HepG2 (cell line): ENCODE measurements around the gene PIK3R5. TPM values are rescaled to one million over a fixed set of nuclear protein-coding genes. Genes with fewer than 3 reads are reported as not detected.

Experiments used
- ATAC-seq: fragments of 200-7000 bp; cut with Tn5 transposase; 3 replicates; pipeline ENCODE4 v1.9.1; 2020; ENCODE audit warnings: mild to moderate bottlenecking, moderate library complexity
- BruUV-seq: library from RNA; stranded (reverse); fragments of 400-500 nt; replicated peaks from 2 replicates; lab custom pipeline; 2021; lab: Mats Ljungman, UMichigan
- CTCF ChIA-PET: fragments of 300-600 bp; formaldehyde crosslinking; extraction: SDS; loops from one replicate; lab custom pipeline; 2021; ENCODE audit warnings: low total read pairs, inconsistent platforms, low intra/inter-chr PET ratio; lab: Yijun Ruan, JAX
- POLR2A ChIA-PET: fragments of 350-600 bp; sonication (Branson Sonifier 250); formaldehyde crosslinking; loops from one replicate; lab custom pipeline; 2020; ENCODE audit warnings: antibody characterized with exemption, inconsistent platforms; lab: Yijun Ruan, JAX
- DNase-seq: peaks from one replicate; pipeline ENCODE4 v3.0.0-alpha.2; 2015; ENCODE audit warnings: low spot score
- FAIRE-seq: peaks from 3 replicates; lab custom pipeline; 2011; peaks lifted over from hg19 to GRCh38; lab: Jason Lieb, UNC
- H2AFZ ChIP-seq: one replicate; pipeline ENCODE4 v1.6.1; 2011; ENCODE audit warnings: low read length, inconsistent platforms
- H3K27ac ChIP-seq: fragments of 300-600 bp; 3 replicates; pipeline ENCODE4 v1.8.0; 2011; ENCODE audit warnings: mixed run types, mild to moderate bottlenecking, mixed read lengths, low read length, inconsistent platforms; ENCODE audit not compliant: insufficient read depth; ENCODE audit errors: extremely low read length
- H3K27me3 ChIP-seq, 2 experiments: fragments of 200-600 bp in 1 of 2; 2 replicates in 1 of 2; 3 replicates in 1 of 2; pipeline versions ENCODE4 v1.6.0 to v1.8.0; 2011; ENCODE audit warnings: low read length in 2 of 2, mild to moderate bottlenecking in 2 of 2, moderate library complexity in 2 of 2, inconsistent platforms in 1 of 2; ENCODE audit not compliant: insufficient read depth in 2 of 2, control insufficient read depth in 1 of 2
- H3K36me3 ChIP-seq, 2 experiments: fragments of 200-600 bp in 1 of 2; replicated peaks in 1 of 2; 2 replicates in 1 of 2; 3 replicates in 1 of 2; pipeline versions ENCODE4 v1.5.1 to v1.8.0; 2011; ENCODE audit warnings: low read length in 2 of 2, inconsistent platforms in 1 of 2; ENCODE audit not compliant: insufficient read depth in 2 of 2, control insufficient read depth in 1 of 2
- H3K4me1 ChIP-seq: 2 replicates; pipeline ENCODE4 v1.5.1; 2012; ENCODE audit warnings: low read length, inconsistent platforms; ENCODE audit not compliant: insufficient read depth
- H3K4me2 ChIP-seq: 2 replicates; pipeline ENCODE4 v1.6.0; 2011; ENCODE audit warnings: low read depth, low read length, inconsistent platforms
- H3K4me3 ChIP-seq, 3 experiments: fragments of 200-600 bp in 1 of 3; sonication (generic), shearing (Covaris generic) in 1 of 3; replicated peaks in 1 of 3; 2 replicates each; pipeline ENCODE4 v1.5.1; 2011 to 2016; ENCODE audit warnings: low read length in 3 of 3, inconsistent platforms in 2 of 3, low read depth in 2 of 3, mild to moderate bottlenecking in 2 of 3, control low read depth in 1 of 3, mixed read lengths in 1 of 3; ENCODE audit not compliant: insufficient read depth in 1 of 3
- H3K79me2 ChIP-seq: one replicate; pipeline ENCODE4 v1.6.1; 2011; ENCODE audit warnings: low read length, inconsistent platforms; ENCODE audit not compliant: insufficient read depth
- H3K9ac ChIP-seq: 2 replicates; pipeline ENCODE4 v1.6.0; 2011; ENCODE audit warnings: mild to moderate bottlenecking, low read depth, low read length, inconsistent platforms; ENCODE audit not compliant: insufficient read depth
- H3K9me3 ChIP-seq: 2 replicates; pipeline ENCODE4 v1.5.1; 2012; ENCODE audit warnings: mild to moderate bottlenecking, low read length
- H4K20me1 ChIP-seq: 2 replicates; pipeline ENCODE4 v1.6.0; 2011; ENCODE audit warnings: inconsistent platforms, mild to moderate bottlenecking, low read length, moderate library complexity; ENCODE audit not compliant: insufficient read depth
- ATF7-NPFF ChIP-seq: sonication (generic); formaldehyde crosslinking; IDR thresholded peaks from 2 replicates; pipeline ENCODE4 v1.8.1; 2023; ENCODE audit warnings: mild to moderate bottlenecking, low read depth, missing genetic modification reagents, moderate library complexity
- CHD4 ChIP-seq: fragments of 200-600 bp; sonication (generic); IDR thresholded peaks from 2 replicates; pipeline ENCODE4 v1.7.0; 2017; ENCODE audit warnings: mild to moderate bottlenecking, low read length, borderline replicate concordance
- GPN1 ChIP-seq: sonication (generic); formaldehyde crosslinking; IDR thresholded peaks from 2 replicates; pipeline ENCODE4 v1.5.1; 2020; ENCODE audit warnings: missing genetic modification reagents, borderline replicate concordance
- HDAC1 ChIP-seq: sonication (generic); formaldehyde crosslinking; IDR thresholded peaks from 2 replicates; pipeline ENCODE4 v1.5.1; 2020; ENCODE audit warnings: mild to moderate bottlenecking, missing genetic modification reagents
- HES4 ChIP-seq: sonication (generic); formaldehyde crosslinking; IDR thresholded peaks from 2 replicates; pipeline ENCODE4 v1.9.0; 2021; ENCODE audit warnings: mild to moderate bottlenecking, missing genetic modification reagents, borderline replicate concordance
- KLF9 ChIP-seq: IDR thresholded peaks from 2 replicates; pipeline ENCODE4 v1.6.1; 2016; ENCODE audit warnings: low read depth
- NCOR1 ChIP-seq: fragments of 200-600 bp; sonication (generic); IDR thresholded peaks from 2 replicates; pipeline ENCODE4 v1.7.0; 2017; ENCODE audit warnings: antibody characterized with exemption, low read length, borderline replicate concordance
- NR3C1 ChIP-seq: sonication (generic); formaldehyde crosslinking; IDR thresholded peaks from 2 replicates; pipeline ENCODE4 v1.4.0; 2020; ENCODE audit warnings: missing genetic modification reagents
- PHB2 ChIP-seq: fragments of 450-650 bp; IDR thresholded peaks from 2 replicates; pipeline ENCODE4 v1.6.1; 2018; ENCODE audit not compliant: partially characterized antibody
- TBX3 ChIP-seq: fragments of 450-650 bp; IDR thresholded peaks from 2 replicates; pipeline ENCODE4 v1.6.1; 2017; ENCODE audit warnings: antibody characterized with exemption, mild to moderate bottlenecking, inconsistent platforms, borderline replicate concordance
- ZFP1 ChIP-seq: IDR thresholded peaks from 2 replicates; pipeline ENCODE4 v1.6.1; 2016
- ZFP36 ChIP-seq: fragments of 150-350 bp; IDR thresholded peaks from 2 replicates; pipeline ENCODE4 v1.6.1; 2018; ENCODE audit warnings: borderline replicate concordance, low read length, low read depth; ENCODE audit not compliant: partially characterized antibody
- ZIK1 ChIP-seq: sonication (generic); formaldehyde crosslinking; IDR thresholded peaks from 2 replicates; pipeline ENCODE4 v1.5.0; 2020; ENCODE audit warnings: mild to moderate bottlenecking, low read depth, missing genetic modification reagents, borderline replicate concordance
- ZNF234 ChIP-seq: sonication (generic); formaldehyde crosslinking; conservative IDR thresholded peaks from 2 replicates; pipeline ENCODE4 v1.5.1; 2020; ENCODE audit warnings: mild to moderate bottlenecking, missing genetic modification reagents
- ZNF343 ChIP-seq: sonication (generic); formaldehyde crosslinking; IDR thresholded peaks from 2 replicates; pipeline ENCODE4 v1.4.0; 2020; ENCODE audit warnings: mild to moderate bottlenecking, missing genetic modification reagents
- ZNF446 ChIP-seq: sonication (generic); formaldehyde crosslinking; IDR thresholded peaks from 2 replicates; pipeline ENCODE4 v1.5.0; 2020; ENCODE audit warnings: mild to moderate bottlenecking, missing genetic modification reagents
- ZNF775 ChIP-seq: sonication (generic); formaldehyde crosslinking; IDR thresholded peaks from 2 replicates; pipeline ENCODE4 v1.4.0; 2020; ENCODE audit warnings: missing genetic modification reagents, mild to moderate bottlenecking, moderate library complexity, borderline replicate concordance
- WGBS: methylation state at CpG from one replicate; pipeline ENCODE4 v1.1.6; 2017; ENCODE audit warnings: low lambda C conversion rate; 5-methylcytosine and 5-hydroxymethylcytosine counted together
- in situ Hi-C: cut with HindIII; loops from 2 replicates; pipeline ENCODE4 v1.10.0; 2017; ENCODE audit warnings: low pct_unique_long_range_greater_than_20kb; ENCODE audit not compliant: extremely low pct_ligation_motif_present
- intact Hi-C: fragments of 100-400 bp; cut with micrococcal nuclease; formaldehyde crosslinking; loops from one replicate; pipeline ENCODE4 v1.10.0; 2022; ENCODE audit not compliant: unreplicated experiment
- polyA plus RNA-seq, 8 experiments: library from polyadenylated mRNA; depleted of rRNA in 3 of 8; stranded (reverse) in 7 of 8; unstranded in 1 of 8; fragments of >200 nt; fragmentation: Illumina TruSeq in 4 of 8; extraction: Trizol in 4 of 8; gene quantifications; 2 replicates each; pipeline versions ENCODE4 v1.2.1 to v1.2.3, GENCODE V29; 2011 to 2016; ENCODE audit warnings: low read depth in 4 of 8, missing spikeins in 1 of 8, mixed read lengths in 1 of 8; ENCODE audit not compliant: insufficient read depth in 1 of 8
- total RNA-seq, 5 experiments: library from RNA; depleted of rRNA; stranded (reverse); fragments of >200 nt; fragmentation: Illumina TruSeq; extraction: Trizol; gene quantifications; 2 replicates each; pipeline ENCODE4 v1.2.3, GENCODE V29; 2016; ENCODE audit warnings: low read depth in 1 of 5

PIK3R5 gene
- total and polyA plus RNA-seq, 2 of the 13 experiments (the other 11 are each of a cell fraction or from before 2014, with no cell fraction given): not detected

- no peak for TF ChIP-seq NCOR1
- Histone ChIP-seq H3K9ac (no peak overlapping the region), H4K20me1 (no peaks in the 10 kb centered on the region), H3K27ac (no peak overlapping the region), H3K4me3 (no peak overlapping the region), H3K36me3 (no peaks in the 10 kb centered on the region), H3K27me3 (peaks cover 3 to 9% of the 10 kb centered on the region in 2 experiments; a peak in 4 of 5 replicates), H3K79me2 (no peaks in the 10 kb centered on the region), H3K4me1 (no peaks in the 10 kb centered on the region), H2AFZ (no peak overlapping the region), H3K9me3 (no peaks in the 10 kb centered on the region), H3K4me2 (no peak overlapping the region; the same call in 1 of the 2 replicates)
- 51% methylated on average over 15 of the region's 15 CpGs for WGBS
- in situ Hi-C loops (no loop called here), intact Hi-C loops (no loop called here)
- BruUV-seq: no TSS peak
- no peak; the same call in 2 of the 3 replicates for ATAC-seq
- FAIRE-seq: no peak
- no peak for DNase-seq
- ChIA-PET POLR2A (no interaction called here), CTCF (no interaction called here)
Measured at GRCh38 chr17:8836821-8837562, 128.5 kb downstream of the PIK3R5 start.

DNA sequence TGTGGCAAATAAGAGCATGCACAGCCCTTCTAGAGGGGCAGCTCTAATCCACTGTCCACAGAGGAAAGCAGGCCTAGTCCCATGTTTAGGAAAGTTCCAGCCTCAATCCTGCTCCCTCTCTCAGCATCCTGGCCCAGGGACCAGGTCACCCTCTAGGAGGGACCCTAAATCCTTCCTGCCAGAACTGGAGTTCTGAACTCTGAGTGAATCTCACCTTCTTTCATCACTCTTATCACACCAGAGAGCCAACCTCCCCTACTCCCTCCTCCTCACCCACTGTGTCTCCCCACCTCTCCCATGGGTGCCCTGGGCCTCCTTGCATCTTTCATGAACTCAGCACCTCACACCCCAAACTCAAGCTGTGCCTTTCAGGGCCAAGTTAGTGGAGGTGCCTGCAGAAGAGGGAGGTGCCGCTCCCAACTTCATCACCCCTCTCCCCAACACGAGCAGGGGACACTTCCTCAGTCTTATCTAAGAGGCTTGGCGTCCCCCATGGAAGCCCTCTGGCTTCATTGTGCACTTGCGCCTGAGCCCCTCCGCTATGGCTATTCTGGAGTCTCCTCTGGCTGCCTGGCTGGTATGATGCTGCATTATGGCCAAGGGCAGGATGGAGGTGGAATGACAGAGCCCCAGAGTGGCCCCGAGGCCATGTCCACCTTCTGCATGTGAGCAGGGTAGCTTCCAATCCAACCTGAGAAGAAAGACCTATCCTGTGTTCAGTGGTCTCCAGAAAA is 129.7 kb downstream of the PIK3R5 start:
- no peak overlapping the region for H3K4me3 ChIP-seq
- no peaks in the 10 kb centered on the region for H3K9me3 ChIP-seq
- in situ Hi-C loops (no loop called here), intact Hi-C loops (no loop called here)
- H4K20me1 ChIP-seq: no peaks in the 10 kb centered on the region
- ATAC-seq (no peak), FAIRE-seq (no peak), DNase-seq (no peak)
- no peak overlapping the region for H3K27ac ChIP-seq
- 48% methylated on average over 6 of the region's 6 CpGs for WGBS
- no peak overlapping the region for H3K4me2 ChIP-seq
- TF ChIP-seq ZNF446 (CRISPR knock-in tag) (no peak), NR3C1 (no peak), ZNF775 (CRISPR knock-in tag) (no peak), CHD4 (no peak), KLF9 (CRISPR knock-in tag) (no peak), ZFP1 (no peak), TBX3 (no peak), ZNF234 (CRISPR knock-in tag) (no peak), HES4 (CRISPR knock-in tag) (no peak), PHB2 (no peak), GPN1 (no peak), ZIK1 (no peak), HDAC1 (CRISPR knock-in tag) (no peak), ATF7-NPFF (CRISPR knock-in tag) (no peak), ZNF343 (CRISPR knock-in tag) (no peak), ZFP36 (no peak)
- H2AFZ ChIP-seq: no peak overlapping the region
- peaks cover 3 to 4% of the 10 kb centered on the region in 2 experiments; a peak in 3 of 5 replicates for H3K27me3 ChIP-seq
- H3K36me3 ChIP-seq: no peaks in the 10 kb centered on the region
- ChIA-PET POLR2A (no interaction called here), CTCF (no interaction called here)
- H3K4me1 ChIP-seq: no peaks in the 10 kb centered on the region
- no peak overlapping the region for H3K9ac ChIP-seq
- H3K79me2 ChIP-seq: no peaks in the 10 kb centered on the region
- BruUV-seq: no TSS peak
